Measurements from ENCODE around the gene DPP7. TPM values are rescaled to one million over a fixed set of nuclear protein-coding genes. Genes with fewer than 3 reads are reported as not detected.

The DPP7 gene
- total and polyA plus RNA-seq, 2 of the 8 experiments (the other 6 are each of a cell fraction or from before 2014, with no cell fraction given), result 21.2 to 26.8 TPM

DNA sequence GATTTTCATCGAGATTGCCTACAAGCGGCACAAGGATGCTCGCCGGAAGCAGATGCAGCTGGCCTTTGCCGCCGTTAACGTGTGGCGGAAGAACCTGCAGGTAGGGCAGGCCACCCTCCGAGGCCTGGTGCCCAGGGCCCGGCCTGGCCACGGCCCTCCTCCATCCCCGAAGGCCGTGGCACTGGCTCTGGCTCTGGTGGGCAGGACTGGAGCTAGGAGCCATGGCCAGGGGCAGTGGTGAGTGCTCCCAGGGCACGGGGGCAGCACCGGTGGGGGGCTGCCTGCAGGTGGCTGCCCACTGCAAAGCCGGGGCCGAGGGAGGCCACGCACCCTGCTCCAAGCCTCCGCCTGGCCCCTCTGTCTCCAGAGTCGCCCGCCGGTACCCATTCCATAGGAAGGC is 49.3 kb upstream of the DPP7 start:
- peak overlapping the region in 1 of 4 experiments; percentile 61; a peak in 1 of 8 replicates for H3K4me3 ChIP-seq (ENCODE audit: extremely low read depth in 1 of 4, insufficient read depth in 2 of 4, low read depth in 3 of 4, low read length in 4 of 4)
- H3K4me2 ChIP-seq (ENCODE audit: insufficient read depth in 1 of 2, low read depth in 2 of 2, low read length in 2 of 2), result peak overlapping the region; percentile 84 to 90; a peak in 3 of 4 replicates
- peak overlapping the region; percentile 30 for H4K91ac ChIP-seq (replicated peaks; ENCODE audit: insufficient read length, low read length)
- no peak overlapping the region for H2BK20ac ChIP-seq (ENCODE audit: low read length)
- H2AK5ac ChIP-seq (ENCODE audit: low read depth, low read length), result no peak overlapping the region
- no peaks in the 10 kb centered on the region; the same call in 1 of the 2 replicates for H3K79me1 ChIP-seq (ENCODE audit: low read depth, low read length)
- no peak overlapping the region for H3K14ac ChIP-seq (ENCODE audit: insufficient read length)
- H3K27ac ChIP-seq (ENCODE audit: low read depth, low read length), result no peak overlapping the region
- no peak overlapping the region for H3K9ac ChIP-seq (replicated peaks in 1 of 4; ENCODE audit: extremely low read depth in 1 of 4, low read depth in 3 of 4, low read length in 3 of 4)
- no peak overlapping the region for H3K23ac ChIP-seq (ENCODE audit: insufficient read length)
- peaks cover 11% of the 10 kb centered on the region; the same call in 1 of the 2 replicates for H3K23me2 ChIP-seq (ENCODE audit: low read depth, low read length)
- H4K20me1 ChIP-seq (replicated peaks in 1 of 2; ENCODE audit: control insufficient read depth in 1 of 2, insufficient read depth in 2 of 2, low read length in 2 of 2), result peaks cover 0 to 15% of the 10 kb centered on the region in 2 experiments
- H2BK12ac ChIP-seq (ENCODE audit: low read depth, low read length), result 0 out of 2 replicates have a peak overlapping the region, but pooled peaks have one; percentile 9
- no peaks in the 10 kb centered on the region for H3K79me2 ChIP-seq (ENCODE audit: control insufficient read depth in 1 of 2, insufficient read depth in 2 of 2, low read length in 2 of 2)
- peaks cover 61 to 98% (median 90%) of the 10 kb centered on the region in 4 experiments for H3K27me3 ChIP-seq (replicated peaks in 1 of 4; ENCODE audit: control insufficient read depth in 3 of 4, extremely low read depth in 1 of 4, insufficient read depth in 3 of 4, low read length in 3 of 4)
- no peak overlapping the region for H2BK120ac ChIP-seq (replicated peaks; ENCODE audit: low read depth, low read length)
- ChIA-PET CTCF (ENCODE audit: partially characterized antibody) (interaction anchor here (0.9 to 4.0 kb wide), 8 partner anchors 12 to 392 kb away, joined by 3 to 16 read pairs (median 6); partner anchors contain the start of gene CYSRT1), POLR2A (ENCODE audit: partially characterized antibody) (interaction anchor here (0.9 to 2.9 kb wide), 5 partner anchors 11 to 77 kb away, joined by 3 to 15 read pairs (median 7); partner anchors contain the start of gene TUBB4B)
- TF ChIP-seq SUZ12 (IDR thresholded peaks at IDR 0.05; ENCODE audit: low read length) (no peak), E2F6 (IDR thresholded peaks at IDR 0.05) (peak; percentile 65; the same call in 1 of the 2 replicates)
- no peak overlapping the region for H2AFZ ChIP-seq (ENCODE audit: low read length)
- no peak overlapping the region for H3K56ac ChIP-seq (replicated peaks; ENCODE audit: insufficient read length, low read depth, low read length)
- no peaks in the 10 kb centered on the region for H3K9me3 ChIP-seq (ENCODE audit: insufficient read depth in 2 of 2, low read depth in 1 of 2, low read length in 1 of 2)
- H3K36me3 ChIP-seq (ENCODE audit: control insufficient read depth in 2 of 4, insufficient read depth in 4 of 4, low read length in 3 of 4), result no peaks in the 10 kb centered on the region; a peak in 1 of 8 replicates
- no peak overlapping the region for H2BK15ac ChIP-seq (ENCODE audit: low read length)
- H4K5ac ChIP-seq (ENCODE audit: insufficient read length, low read depth, low read length), result no peak overlapping the region
- no peak overlapping the region for H3K4ac ChIP-seq (replicated peaks; ENCODE audit: insufficient read length, low read depth, low read length)
- DNase-seq (ENCODE audit: low read depth in 1 of 2, low spot score in 2 of 2) (no peak), FAIRE-seq (no peak)
- no peak overlapping the region for H3K18ac ChIP-seq (ENCODE audit: extremely low read depth, low read length)
- no peak overlapping the region; the same call in 1 of the 2 replicates for H2BK5ac ChIP-seq (ENCODE audit: low read depth, low read length)
- H4K8ac ChIP-seq (ENCODE audit: extremely low read depth, insufficient read depth, low read length), result 0 out of 2 replicates have a peak overlapping the region, but pooled peaks have one; percentile 57
- H3K4me1 ChIP-seq (replicated peaks in 1 of 4; ENCODE audit: control insufficient read depth in 3 of 4, insufficient read depth in 4 of 4, low read length in 3 of 4), result peaks cover 0 to 14% (median 9%) of the 10 kb centered on the region in 4 experiments; a peak in 6 of 7 replicates
- WGBS, 2 experiments (ENCODE audit: extremely low coverage in 1 of 2, insufficient coverage in 1 of 2, insufficient read length in 1 of 2, insufficient replicate concordance in 2 of 2, low coverage in 1 of 2, low lambda C conversion rate in 2 of 2, missing lambda C conversion rate in 1 of 2), result 94% methylated on average over 18 of the region's 22 CpGs; no CpG with 5 or more reads in 1 of the 2 experiments
